ENCODE results near the gene CD8B. TPM values are rescaled to one million over a fixed set of nuclear protein-coding genes. Genes with fewer than 3 reads are reported as not detected.
A peak's percentile ranks its signal among the peaks of the same experiment; 100 is the strongest.

The CD8B gene
- total RNA-seq, 1 donor from 2014 or later = 0.30 TPM

DNA sequence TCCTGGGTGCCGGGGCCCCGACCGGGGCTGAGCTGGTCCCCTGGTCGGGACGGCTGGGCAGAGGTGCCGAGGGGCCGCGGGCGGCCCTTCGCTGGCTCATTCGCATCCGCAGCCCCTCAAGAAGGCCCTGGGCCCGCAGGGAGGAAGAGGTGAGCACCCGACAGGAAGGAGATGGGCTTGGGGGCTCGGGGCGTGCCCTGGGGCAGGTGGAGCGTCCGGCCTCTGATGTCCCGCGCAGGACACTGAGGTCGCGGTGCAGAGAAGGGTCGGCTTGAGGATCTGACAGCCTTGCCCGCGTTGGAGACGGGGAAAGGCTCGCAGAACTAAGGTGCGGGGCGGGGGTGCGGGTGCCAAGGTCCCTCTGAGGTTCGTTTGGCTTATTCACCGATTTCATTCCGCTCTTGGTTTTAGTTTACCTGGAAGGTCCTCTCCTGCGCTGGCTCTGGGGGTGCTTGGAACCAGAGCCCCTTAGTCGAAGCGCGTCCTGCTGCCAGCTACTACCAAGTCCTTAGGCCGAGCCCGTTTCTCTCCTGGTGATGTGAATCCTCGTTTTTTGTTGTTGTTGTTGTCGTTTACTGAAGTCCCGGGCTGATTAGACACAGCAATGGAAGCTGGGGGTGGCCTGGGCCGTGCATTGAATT, 52.1 kb downstream of the CD8B start:
- intact Hi-C loops (cut with DNase I) = loop anchor here (10.0 kb wide), 1 partner anchor 405 kb away; no protein-coding TSS in a partner anchor
- no peak for DNase-seq (ENCODE audit: missing footprints)
- ATAC-seq = no peak

DNA sequence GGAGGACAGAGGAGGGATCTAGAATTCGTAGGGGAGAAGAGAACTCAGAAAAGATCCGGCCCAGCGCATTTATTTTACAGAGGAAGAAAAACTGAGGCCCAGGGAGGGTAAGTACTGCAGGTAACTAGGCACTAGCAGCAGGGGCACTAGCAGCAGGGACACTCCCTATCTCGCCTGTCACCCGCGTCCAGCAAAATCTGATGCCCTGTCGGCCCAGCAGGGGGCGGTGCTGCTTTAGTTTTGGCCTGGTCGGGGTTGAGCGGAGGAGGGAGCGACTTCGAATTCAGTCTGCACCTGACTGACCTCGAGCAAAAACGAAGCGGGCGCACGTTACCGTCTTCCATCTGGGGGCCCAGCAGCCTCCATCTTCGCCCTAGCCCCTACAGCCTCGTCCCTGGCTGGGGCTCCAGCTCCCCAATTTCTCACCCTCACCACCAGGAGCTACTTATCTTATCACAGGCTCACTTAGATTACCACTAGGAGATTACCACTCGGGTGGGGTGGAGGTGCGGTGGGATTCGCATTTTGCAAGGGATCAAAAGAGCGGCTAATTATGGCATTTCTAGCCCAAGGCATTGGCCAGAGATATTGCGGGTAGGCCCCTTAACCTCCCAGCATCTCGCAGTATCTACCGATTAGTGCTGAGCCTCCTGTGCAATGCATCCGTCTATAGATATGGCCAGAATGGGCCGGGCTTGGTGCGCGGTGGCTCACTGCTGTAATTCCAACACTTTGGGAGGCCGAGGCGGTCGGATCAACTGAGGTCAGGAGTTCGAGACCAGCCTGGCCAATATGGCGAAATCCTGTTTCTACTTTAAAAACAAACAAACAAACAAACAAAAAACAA, 53.1 kb downstream of the CD8B start:
- intact Hi-C loops (cut with DNase I) = loop anchor here (10.0 kb wide), 1 partner anchor 406 kb away; no protein-coding TSS in a partner anchor
- DNase-seq (ENCODE audit: missing footprints) = peak; percentile 92
- peak; percentile 94 for ATAC-seq

DNA sequence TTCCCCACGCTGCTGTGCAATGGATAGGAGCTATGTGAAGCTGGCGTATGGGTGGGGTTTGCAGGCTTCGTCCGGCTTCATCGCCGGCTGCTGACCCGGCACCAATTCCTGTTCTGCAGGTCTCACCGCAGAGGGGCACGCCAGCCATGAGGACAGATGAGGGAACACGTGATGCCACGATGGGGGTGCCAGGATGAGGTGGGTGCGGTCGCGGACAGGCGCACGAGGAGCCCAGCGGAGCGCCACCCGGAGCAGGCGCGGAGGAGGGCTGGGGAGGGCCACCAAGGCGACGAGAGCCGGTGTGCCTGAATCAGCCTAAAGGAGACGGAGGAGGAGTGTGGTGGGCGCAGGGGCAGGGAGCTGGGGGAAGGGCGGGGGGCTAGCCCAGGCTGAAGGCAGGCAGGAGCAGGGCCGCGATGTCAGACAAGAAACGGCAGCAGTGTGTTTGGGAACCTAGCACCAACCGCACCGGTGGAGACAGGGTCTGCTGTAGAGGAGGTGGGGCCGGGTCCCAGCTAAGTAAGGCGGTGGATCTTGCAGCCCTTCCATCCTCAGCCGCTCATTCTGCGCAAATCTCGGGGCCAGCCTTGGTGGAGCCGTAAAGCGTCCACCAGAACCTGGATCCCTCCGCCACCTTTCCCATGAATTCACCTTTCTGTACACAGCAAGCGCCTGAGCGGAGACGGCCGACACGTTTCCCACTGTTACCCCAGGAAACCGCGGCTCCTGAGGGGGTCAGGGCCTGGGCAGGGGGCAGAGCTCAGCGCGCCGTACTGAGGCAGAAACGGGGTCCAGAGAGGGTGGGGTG, 54.0 kb downstream of the CD8B start:
- intact Hi-C loops (cut with DNase I) = loop anchor here (10.0 kb wide), 1 partner anchor 407 kb away; no protein-coding TSS in a partner anchor
- ATAC-seq (peak; percentile 66), DNase-seq (ENCODE audit: missing footprints) (peak; percentile 73)

DNA sequence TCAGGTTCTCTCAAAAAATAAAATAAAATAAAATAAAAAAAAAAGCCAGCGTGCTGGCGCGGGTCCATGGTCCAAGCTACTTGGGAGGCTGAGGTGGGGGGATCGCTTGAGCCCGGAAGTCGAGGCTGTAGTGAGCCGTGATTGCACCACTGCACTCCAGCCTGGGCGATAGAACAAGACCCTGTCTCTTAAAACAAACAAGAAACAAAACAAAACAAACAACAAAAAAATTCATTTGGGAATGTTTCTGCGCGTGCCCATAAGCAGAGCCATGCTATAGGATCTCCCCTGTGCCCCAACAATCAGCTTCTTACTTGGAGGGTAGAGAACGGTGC, 54.6 kb downstream of the CD8B start:
- DNase-seq (ENCODE audit: missing footprints) (no peak), ATAC-seq (no peak)
- intact Hi-C loops (cut with DNase I) = loop anchor here (10.0 kb wide), 1 partner anchor 408 kb away; no protein-coding TSS in a partner anchor

DNA sequence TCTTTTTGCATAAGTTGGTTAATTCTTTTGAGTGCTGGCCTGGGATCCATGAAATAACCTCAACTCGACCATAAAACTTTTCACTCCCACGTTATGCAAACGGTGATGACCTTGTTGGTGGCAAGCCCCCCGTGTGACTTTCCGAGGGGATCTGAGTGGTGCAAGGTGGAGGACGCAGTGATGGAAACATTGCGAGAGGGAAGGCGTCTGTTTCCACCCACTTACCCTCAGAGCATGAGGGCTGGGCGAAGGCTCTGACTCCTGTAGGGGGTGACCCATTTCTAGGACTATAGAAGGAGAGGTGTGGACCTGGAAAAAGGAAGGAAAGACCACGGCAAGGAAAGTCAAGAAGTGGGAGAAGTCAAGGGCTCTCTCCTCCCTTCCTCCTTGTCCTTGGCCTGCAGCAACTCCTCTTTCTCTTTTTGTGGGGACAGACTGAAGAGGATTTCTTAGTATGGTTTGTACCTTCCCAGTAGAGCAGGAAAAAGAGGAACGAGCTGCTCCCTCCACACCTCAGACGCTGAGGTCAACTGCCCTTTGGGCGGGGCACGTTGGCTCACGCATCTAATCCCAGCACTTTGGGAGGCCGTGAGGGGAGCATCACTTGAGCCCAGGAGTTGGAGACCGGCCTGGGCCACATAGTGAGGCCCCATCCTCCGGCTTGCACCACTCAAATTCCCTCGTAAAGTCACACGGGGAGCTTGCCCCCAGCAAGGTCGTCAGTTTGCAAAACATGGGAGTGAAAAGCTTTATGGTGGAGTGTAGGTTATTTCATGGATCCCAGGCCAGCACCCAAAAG, 55.4 kb downstream of the CD8B start:
- ATAC-seq (no peak), DNase-seq (ENCODE audit: missing footprints) (no peak)
- intact Hi-C loops (cut with DNase I) = loop anchor here (10.0 kb wide), 1 partner anchor 409 kb away; no protein-coding TSS in a partner anchor

DNA sequence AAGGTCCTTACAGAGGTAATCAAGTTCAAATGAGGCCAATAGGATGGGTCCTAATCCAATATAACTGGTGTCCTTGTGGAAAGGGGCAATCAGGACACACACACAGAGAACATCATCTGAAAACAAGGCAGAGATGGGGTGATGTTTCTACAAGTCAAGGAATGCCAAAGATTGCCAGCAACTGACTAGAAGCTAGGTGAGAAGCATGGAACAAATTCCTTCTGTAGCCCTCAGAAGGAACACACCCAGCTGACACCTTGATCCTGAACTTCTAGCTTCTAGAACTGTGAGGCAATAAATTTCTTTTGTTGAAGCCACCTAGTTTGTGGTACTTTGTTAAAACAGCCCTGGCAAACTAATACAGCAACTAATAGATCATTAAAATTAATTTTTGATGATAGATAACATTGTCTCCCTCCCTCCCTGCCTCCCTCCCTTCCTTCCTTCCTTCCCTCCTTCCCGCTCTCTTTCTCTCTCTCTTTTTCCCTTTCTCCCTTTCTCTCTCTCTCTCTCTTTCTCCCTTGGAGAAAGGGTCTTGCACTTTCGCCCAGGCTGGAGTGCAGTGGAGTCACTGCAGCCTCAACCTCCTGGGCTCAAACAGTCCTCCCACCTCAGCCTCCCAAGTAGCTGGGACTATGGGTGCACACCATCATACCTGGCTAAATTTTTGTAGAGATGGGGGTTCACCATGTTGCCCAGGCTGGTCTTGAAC, 60.7 kb downstream of the CD8B start:
- intact Hi-C loops (cut with DNase I) = loop anchor here (10.0 kb wide), 1 partner anchor 414 kb away; no protein-coding TSS in a partner anchor
- DNase-seq (ENCODE audit: missing footprints) (no peak), ATAC-seq (no peak)

DNA sequence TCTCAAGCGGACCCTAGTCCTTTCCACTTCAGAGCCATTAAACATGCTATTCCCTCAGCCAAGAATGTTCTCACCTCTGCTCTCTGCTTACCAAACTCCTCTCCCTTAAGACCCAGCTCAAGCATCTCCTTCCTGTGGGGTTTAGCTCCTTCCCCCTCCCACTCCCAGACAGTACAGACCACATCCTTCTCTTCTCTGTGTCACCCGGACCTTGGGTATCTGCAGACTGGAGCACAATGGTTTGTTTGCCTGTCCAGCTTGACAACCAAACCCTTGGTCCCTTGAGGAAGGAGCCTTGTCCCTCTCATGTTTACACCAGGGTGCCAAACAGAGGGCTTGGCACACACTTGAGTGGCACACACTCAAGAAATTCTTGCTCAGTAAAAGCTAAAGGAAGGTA, 66.8 kb downstream of the CD8B start:
- ATAC-seq (no peak), DNase-seq (ENCODE audit: missing footprints) (no peak)
- intact Hi-C loops (cut with DNase I) = no loop called here

DNA sequence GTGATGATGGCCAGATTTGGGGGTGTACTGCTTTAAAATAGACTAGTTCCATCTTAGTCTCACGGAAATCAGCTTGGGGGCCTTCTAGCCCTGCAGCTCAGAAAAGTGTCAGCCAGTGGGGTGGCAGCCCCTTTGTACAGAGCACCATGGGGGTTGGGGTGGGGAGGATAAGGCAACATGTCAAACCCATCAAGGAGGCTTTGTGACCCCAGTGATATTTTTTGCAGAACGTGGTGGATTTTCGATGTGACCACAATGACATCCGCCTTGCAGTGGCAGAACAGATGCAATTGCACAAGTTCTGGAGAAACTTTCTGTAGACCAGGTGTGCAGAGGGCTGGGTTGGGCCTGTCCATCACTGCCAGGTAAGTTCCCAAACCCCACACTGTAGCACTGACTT, 67.9 kb downstream of the CD8B start:
- no peak for ATAC-seq
- no peak for DNase-seq (ENCODE audit: missing footprints)
- intact Hi-C loops (cut with DNase I) = no loop called here

DNA sequence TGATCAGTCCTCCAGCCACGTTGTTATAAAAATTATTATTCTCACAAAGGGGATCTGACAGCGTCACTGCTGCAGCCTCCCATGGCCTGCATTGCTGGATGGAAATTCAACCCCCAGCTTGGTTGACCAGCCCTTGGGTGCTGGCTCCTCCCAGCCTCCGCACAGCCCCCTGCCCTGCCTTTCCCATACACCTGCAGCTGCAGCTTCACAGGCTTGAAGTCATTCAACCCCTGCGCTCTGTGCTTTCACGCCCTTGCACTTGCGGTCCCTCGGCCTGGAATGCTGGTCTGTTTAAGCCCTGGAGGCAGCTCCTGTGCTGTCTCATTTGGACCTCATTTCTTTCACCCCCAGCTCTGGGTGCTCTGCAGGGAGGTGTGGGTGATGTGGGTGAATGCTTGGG, 70.1 kb downstream of the CD8B start:
- DNase-seq (ENCODE audit: missing footprints) (no peak), ATAC-seq (no peak)
- intact Hi-C loops (cut with DNase I) = no loop called here

DNA sequence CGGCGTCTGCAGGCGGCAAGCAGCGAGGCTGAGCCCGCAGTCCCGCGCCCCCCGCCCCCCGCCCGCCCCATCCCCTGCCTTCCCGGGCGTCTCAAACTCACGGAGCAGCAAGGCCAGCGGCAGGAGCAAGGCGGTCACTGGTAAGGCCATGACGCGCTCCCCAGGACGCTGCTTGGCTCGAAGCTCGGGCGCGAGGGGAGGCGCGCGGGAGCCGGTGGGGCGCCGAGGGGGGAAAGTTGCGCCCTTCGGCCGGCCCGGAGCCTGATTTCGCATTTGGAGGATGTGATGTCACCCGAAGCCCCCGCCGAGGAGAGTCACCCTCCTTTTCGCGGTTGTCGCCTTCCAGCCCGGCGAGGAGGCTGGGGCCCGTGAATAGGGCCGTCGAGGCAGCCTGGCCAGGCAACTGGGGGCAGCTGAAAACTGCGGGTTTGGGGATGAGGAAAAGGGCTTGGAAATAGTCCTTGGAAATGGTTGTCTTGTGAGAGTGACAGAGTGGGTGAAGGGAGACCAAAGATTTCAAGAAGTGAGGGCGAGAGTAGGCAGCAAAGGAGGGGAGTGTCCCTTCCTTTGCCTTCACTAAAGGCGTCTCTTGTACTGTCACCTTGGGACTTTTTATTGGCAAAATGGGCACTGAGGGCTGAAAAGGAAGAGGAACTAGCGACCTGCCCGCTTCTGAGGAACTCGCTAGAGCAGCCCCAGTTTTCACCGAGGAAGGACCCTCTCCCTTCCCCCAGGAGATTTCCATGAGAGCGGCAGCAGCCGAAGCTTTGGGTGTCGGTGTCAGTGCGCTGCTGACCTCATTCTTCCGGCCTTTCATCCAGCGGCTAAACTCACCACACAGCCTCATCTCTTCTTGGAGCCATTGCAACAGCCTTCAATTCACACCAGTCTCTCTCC, 70.8 kb downstream of the CD8B start, which contains the start of gene CD8A:
CD8A (minus strand) TSS at position 238 of the 897 bp plus-strand sequence; CDS start at position 150, 88 bp downstream.
- DNase-seq (ENCODE audit: missing footprints) (no peak), ATAC-seq (no peak)
- intact Hi-C loops (cut with DNase I) = no loop called here

DNA sequence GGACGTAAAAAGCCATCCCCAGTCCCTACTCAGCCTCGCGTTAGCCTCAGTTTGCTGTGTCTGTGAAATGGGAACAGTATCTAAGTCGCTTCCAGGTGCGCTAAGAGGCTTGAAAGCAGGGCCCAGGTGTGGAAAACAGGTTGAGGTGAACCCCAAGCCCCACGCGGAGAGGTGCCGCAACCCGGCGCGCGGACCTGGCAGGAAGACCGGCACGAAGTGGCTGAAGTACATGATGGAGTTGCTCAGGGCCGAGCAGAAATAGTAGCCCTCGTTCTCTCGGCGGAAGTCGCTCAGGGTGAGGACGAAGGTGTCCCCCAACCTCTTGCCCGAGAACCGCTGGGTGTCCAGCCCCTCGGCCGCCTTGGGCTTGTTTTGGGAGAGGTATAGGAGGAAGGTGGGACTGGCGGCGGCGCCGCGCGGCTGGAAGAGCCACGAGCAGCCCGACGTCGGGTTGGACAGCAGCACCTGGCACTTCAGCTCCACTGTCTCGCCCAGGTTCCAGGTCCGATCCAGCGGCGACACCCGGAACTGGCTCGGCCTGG, 71.5 kb downstream of the CD8B start:
- ATAC-seq (no peak), DNase-seq (ENCODE audit: missing footprints) (no peak)
- intact Hi-C loops (cut with DNase I) = no loop called here

DNA sequence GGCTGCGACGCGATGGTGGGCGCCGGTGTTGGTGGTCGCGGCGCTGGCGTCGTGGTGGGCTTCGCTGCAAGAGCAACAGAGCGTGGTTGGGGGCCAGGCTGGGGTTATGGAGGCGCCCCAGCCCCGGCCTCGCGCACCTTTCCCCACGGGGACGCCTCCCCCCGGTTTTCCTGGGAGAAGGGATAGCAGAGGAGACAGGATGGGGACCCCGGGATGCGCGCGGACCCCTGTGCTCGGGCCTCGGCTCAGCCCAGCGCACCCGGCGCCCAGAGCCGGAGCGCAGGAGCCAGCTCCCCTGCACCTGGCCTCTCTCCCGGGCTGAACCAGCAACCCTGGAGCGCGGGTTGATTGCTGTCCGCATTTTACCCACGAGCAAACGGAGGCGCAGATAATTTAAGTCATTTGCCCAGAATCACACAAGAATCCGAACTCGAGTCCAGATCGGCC, 72.0 kb downstream of the CD8B start:
- no peak for DNase-seq (ENCODE audit: missing footprints)

DNA sequence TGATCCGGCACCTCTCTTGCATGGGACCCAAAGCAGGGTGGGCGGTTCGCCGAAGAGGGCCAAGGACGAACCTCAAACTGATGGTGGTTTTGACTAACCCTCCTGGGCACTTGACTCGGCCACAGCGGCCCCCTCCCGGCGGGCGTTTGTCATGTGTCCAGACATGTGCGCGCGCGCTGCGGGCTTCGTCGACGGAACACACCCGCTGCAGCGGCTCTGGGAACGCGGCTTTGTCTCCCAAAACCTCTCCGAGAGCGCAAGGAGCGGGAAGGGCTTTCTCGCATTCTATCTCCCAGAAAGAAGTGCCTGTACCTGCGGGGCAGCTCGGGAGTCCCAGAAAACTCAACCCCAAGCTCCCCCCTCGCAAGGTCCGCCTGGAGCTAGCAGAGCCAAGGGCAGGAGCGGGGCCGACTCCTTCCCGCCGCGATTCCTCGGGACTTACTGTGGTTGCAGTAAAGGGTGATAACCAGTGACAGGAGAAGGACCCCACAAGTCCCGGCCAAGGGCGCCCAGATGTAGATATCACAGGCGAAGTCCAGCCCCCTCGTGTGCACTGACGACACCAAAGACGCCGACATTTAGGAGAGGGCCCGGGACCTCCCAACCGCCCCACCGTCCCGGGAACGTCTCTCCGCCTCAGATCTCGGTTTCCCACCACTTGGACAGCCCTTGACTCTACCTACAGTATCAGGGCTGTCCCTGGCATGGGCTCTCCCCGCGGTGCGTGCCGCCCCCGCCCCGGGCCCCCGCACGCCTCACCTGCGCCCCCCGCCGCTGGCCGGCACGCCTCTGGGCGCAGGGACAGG, 72.6 kb downstream of the CD8B start:
- DNase-seq (ENCODE audit: missing footprints) = peak; percentile 77
- ATAC-seq = no peak
- intact Hi-C loops (cut with DNase I) = no loop called here

More for the DNA sequence above, 72.0 kb downstream of the CD8B start:
- no peak for ATAC-seq
- intact Hi-C loops (cut with DNase I) = no loop called here

DNA sequence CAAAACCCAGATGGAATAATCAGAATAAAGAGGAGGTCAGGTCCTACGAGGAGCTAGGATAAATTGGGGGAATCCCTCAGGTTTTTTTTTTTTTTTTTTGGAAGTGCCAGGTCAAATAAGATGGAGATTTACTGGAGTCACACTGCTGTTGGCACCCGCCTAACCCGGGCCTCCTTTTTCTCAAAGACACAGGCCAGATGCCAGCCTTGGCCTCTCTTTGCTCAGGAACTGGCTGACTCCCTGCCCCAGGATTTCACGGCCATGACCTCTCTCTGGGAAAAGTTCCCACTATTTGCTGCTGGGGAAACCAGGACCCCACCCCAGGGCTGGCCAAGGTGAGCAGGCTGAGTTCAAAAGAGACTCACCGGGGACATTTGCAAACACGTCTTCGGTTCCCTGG, 73.5 kb downstream of the CD8B start:
- DNase-seq (ENCODE audit: missing footprints) (peak; percentile 71), ATAC-seq (peak; percentile 77)
- intact Hi-C loops (cut with DNase I) = no loop called here

DNA sequence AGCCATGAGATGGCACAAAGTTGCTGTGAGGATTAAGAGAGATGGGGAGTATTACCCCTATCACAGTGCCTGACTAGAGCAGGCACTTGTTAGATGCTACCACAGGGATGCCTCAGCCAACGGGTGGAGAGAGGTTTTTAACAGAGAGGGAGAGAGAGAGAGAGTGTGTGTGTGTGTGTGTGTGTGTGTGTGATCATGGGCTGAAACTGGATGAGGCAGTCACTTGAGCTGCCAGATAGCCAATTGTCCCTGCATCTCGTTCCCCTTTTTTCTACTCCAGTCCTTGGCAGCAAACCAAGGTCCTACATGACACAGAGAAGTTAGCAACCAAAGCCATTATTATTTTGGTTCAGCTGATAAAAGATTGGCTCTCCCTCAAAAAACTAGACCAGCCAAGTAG, 74.0 kb downstream of the CD8B start:
- no peak for DNase-seq (ENCODE audit: missing footprints)
- intact Hi-C loops (cut with DNase I) = no loop called here
- ATAC-seq = peak; percentile 82

All from Right ventricle myocardium inferior (tissue), 1 donor.